Measurements from ENCODE around the gene POMT1.

The POMT1 gene

DNA sequence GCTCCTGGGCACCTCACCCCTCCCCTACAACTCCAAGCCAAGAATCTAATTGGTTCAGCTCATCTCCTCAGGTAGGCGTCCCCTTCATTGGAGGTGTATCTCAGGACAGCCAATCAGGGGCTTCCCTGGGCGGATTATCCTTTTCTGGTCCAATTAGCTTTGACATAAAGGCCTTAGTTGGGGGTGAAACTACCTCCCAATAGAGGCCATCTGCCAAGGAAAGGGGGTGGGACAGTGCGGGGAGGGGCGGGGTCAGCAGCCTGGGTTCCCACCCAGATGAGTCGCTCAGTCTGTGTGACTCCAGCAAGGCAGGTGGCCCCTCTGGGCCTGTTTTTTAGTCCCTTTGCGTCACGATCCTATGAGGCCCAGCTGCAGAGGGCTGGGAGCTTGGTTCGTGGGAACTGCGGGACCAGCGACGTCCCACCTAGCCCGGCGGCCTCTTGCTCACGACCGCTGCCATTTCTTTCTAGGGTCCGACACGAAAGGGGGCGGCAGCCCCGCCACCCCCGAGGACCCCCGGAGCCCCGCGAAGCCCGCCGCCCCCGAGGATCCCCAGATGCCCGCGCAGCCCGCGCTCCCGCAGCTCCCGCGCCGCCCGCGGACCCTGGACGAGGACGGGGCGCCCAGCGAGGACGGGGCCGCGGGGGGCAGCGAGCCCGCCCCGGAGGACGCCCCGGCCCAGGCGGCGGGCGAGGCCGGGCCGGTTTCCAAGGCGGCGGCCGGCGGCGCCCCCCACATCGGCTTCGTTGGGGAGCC lies 51.5 kb downstream of the POMT1 start:
- no peak for DNase-seq (ENCODE audit: low read depth)

DNA sequence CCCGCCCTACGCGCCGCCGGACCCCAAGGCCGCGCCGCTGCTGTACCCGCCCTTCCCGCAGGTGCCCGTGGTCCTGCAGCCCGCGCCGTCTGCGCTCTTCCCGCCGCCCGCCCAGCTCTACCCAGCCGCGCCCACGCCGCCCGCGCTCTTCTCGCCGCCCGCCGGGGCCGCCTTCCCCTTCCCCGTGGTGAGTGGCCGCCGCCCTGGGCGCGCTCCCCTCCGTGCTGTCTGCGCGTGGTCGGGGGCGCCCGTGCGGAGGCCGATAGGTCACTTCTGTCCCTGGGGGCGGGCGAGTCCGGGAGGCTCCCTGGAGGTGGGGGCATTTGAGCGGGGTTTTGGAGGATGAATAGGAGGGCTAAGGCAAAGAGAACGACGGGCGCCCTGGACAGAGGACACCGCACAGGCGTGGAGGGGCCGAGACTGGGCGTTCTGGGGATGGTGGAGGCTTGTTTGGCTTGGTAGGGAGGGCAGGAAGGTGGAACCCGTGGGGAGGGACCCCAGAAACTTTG lies 52.2 kb downstream of the POMT1 start:
- no peak for DNase-seq (ENCODE audit: low read depth)

DNA sequence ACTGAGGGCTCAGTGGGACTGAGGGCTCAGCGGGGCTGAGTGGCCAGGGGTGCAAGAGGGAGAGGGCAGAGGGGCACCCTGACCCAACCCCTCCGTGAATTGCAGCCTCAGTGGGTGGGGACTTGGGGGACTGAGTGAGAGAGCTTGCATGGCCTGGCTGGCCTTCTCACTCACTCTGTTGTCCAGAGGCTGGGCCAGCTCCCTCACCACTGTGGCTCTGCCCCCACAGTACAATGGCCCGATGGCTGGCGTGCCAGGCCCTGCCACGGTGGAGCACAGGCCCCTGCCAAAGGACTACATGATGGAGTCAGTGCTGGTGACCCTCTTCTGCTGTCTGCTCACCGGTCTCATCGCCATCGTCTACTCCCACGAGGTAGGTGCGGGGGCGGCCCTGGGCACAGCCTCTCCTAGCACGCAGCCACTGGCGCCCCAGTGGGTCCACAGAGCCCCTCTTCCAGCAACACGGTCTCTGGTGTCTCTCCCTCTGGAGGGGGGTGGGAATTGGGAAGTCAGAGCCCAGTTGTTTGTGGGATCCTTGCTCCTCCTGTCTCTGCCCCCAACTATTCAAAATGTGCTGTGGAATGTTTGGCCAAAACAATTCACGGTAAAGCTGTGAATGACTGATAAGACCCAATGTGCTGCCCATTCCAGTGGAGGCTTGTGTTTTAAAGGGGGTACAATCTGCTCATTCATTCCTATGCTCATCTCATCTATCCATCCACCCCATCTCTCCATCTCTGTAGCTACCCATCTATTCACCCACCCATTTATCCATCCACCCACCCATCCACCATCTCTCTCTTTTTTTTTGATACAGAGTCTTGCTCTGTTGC lies 53.3 kb downstream of the POMT1 start:
- DNase-seq (ENCODE audit: low read depth), result no peak

DNA sequence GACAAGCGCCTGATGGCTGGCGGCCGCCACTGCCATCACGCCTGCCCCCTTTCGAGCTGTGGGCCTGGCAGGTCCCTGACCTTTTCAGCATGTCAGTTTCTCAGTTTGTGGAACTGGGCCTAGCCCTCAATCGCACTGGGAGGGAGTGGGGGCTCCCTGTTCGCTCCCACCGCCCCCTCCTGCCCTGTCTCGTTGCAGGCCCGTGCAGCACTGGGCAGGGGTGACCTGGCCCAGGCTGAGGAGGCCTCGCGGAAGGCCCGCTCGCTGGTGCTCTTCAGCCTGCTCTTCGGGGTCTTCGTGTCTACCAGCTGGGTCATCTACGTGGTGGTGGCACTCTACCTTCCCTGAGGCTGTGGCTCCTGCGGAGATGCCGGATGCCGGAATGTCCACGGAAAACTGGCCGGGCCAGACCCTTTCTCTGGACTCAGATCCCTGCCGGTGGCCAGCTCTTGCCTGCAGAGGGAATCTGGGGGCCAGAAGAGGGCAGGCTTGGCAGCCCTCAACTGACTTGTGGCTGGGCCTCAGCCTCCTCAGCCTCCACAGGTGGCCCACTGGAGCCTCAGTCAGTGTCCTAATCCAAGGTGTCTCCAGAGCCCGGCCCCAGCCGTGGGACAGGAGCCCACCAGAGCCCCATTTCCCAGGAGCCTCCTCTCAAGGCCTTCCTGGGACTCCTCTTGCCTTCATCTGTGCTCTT lies 55.3 kb downstream of the POMT1 start:
- no peak for DNase-seq (ENCODE audit: low read depth)

DNA sequence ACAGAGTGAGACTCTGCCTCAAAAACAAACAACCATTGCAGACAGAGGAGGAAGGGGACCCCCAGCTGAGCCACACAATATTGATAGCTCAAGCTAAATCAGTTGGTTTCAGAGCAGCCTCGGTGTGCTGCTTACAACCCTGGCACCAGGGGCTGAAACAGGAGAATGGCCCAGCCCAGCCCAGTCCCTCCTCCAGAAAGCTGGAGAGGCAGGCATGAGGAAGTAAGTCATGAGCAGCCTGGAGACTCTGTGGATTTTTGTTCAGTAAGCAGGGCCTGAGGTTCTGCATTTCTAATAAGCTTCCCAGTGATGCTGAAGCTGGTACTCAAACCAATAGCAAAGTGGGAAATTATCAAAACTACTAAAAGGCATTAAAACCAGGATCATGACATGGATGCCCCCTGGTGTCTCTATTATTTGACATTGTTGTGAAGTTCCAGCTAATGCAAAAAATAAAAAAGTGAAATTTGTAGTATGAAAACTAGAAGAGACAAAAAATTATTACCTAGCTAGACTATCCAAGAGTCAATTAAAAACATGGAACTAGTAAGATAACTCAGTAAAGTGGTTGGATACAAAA lies 56.8 kb downstream of the POMT1 start:
- DNase-seq (ENCODE audit: low read depth), result no peak

DNA sequence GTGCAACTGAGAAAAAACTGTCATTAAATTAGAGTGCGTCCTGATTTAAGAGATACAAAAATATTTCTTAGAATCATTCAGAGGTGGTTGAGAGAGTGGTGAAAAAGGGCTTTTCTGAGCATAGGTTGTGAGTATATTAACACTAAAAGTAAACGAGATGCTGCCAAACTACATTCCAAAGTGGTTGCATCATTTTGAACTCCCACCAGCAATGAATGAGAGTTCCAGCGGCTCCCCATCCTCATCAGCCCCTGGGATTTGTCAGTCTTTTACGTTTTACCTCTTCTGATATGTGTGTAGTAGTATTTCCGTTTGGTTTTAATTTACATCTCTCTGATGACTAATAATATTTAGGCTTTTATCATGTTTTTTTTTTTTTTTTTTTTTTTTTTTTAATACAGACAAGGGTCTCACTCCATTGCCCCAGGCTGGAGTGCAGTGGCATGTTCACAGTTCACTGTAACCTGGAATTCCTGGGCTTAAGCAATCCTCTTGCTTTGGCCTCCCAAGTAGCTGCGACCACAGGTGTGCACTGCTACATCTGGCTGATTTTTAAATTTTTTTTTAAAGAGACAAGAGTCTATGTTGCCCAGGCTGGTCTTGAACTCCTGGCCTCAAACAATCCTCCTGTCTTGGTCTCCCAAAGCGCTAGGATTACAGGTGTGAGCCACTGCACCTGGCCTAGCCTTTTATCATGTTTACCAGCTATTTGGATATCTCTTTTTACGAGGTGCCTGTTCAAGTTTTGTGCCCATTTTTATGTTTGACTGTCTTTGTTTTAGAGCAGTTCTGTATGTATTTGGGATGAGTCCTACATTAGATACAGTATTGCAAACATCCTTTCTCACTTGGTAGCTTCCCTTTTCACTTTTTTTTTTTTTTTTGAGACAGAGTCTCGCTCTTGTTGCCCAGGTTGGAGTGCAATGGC lies 59.6 kb downstream of the POMT1 start:
- DNase-seq (ENCODE audit: low read depth), result no peak

DNA sequence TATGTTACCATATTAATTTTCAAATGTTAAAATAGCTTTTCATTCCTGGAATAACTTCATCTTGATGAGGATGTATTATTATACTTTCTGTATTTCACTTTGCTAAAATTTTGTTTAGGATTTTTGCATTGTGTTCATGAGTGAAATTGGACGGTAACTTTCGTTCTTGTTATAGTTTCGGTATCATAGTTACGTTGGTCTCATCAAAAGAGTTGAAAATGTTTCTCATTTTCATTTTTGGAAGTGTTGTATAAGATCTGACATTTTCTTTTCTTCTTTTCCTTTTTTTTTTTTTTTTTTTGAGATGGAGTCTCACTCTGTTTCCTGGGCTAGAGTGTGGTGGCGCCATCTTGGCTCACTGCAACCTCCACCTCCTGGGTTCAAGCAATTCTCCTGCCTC lies 62.7 kb downstream of the POMT1 start:
- no peak for DNase-seq (ENCODE audit: low read depth)

DNA sequence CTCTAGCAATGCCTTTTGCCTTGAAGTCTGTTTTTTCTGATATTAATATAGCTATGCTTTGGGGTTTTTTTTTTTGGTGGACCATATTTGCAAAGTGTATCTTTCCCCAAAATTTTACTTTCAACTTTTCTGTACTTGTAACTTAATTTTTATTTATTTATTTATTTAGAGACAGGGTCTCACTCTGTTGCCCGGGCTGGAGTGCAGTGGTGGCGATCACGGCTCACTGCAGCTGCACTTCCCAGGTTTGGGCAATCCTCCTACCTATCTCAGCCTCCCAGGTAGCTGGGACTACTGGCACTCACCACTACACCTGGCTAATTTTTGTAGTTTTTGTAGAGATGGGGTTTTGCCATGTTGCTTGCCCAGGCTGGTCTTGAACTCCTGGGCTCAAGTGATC lies 63.4 kb downstream of the POMT1 start:
- DNase-seq (ENCODE audit: low read depth), result no peak

DNA sequence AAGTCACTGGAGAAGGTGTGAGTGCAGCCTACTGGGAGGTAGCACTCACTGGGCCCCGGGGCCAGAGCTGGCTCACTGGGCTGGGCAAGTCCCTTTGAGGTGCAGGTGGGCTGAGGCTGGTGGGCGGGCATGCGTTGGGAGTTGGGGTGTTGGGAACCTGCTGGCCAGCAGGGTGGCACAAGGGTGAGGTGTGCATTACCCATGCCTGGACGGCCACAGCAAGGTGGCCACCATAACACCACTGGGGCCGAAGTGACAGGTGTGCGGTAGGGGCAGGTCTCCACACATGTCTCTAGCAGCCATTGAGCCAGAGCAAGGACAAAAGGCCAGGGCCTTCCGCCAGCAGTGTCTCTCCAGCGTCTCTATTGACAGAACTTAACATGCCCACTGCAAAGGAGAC lies 65.2 kb downstream of the POMT1 start:
- no peak for DNase-seq (ENCODE audit: low read depth)
